Umbilical cord (tissue), 2 donors: Measurements from ENCODE around the gene FBLN2. TPM values are rescaled to one million over a fixed set of nuclear protein-coding genes. Genes with fewer than 3 reads are reported as not detected.
"Not testable (repeated sequence)": the region's sequence is repeated elsewhere in the genome, so short reads cannot be mapped to it uniquely, and the experiment has no call there.

Source experiments
- DNase-seq: peaks from one replicate; pipeline ENCODE4 v3.0.0-alpha.2; 2015; ENCODE audit warnings: low spot score
- total RNA-seq: library from RNA; depleted of rRNA; stranded (reverse); fragments of >200 nt; gene quantifications from one replicate; pipeline ENCODE4 v1.2.3, GENCODE V29; 2014; ENCODE audit warnings: low replicate concordance; ENCODE audit not compliant: insufficient read depth

The FBLN2 gene
- 309 TPM for total RNA-seq

GRCh38 chr3:13548696-13549622, at the start of gene FBLN2:
Gene FBLN2 (plus strand): TSS chr3:13549125. CDS start chr3:13570356, 21,231 bp downstream.
- DNase-seq: peak; percentile 79

- DNase-seq: not testable (repeated sequence)
These were observed 49.7 kb upstream of the FBLN2 start for GRCh38 chr3:13499246-13499645.

DNA sequence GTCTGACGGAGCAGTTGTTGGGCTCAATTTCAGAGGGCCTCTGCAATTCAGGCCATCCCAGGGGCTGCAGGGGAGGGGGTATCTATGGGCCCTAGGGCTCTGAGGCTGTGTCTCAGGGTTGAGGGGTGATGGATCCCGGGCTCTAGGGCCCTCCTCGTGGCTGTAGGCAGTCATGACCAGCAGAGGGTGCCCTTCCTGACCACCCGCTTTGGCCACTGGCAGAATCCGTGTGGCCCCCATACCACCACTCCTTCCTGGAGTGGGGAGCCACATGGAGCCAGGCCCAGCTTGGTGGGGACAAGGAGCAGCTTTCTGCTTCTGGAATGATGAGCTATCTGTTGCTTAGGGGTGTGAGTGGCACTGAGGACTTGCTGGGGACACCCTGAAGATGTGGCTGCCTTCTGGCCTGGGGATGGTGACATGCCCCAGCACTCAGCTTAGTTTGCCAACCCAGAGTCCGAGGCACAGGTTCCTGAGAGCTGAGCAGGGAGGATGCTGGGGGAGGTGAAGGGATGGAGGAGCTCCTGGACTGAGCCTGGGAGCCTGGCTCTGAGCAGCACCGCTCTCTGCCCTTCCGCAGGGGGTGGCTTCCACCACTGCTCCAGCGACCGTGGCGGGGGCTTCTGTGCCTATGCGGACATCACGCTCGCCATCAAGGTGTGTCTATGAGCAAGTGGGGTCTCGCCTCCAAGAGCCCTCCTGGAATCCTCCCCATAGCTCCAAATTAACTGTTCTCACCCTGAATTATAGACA, 48.6 kb upstream of the FBLN2 start:
- DNase-seq: no peak

GRCh38 chr3:13501056-13501455, 47.9 kb upstream of the FBLN2 start:
- no peak for DNase-seq

DNA sequence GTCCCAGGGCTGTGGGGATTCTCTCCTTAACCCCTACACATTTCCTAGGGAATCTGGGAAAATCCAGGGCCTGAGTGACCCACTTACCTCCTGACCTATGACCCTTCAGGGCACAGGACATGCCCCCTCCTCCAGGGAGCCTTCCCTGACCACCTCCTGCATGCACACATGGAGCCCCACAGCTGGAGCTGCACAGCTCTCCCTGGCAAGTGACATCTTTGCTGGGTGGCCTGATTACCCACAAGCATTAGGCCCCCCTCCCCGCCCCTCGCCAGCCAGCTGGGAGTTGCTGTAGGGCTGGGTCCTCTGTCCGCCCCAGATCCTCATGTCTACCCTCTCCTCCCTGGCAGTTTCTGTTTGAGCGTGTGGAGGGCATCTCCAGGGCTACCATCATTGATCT, 47.4 kb upstream of the FBLN2 start:
- DNase-seq: no peak

GRCh38 chr3:13501958-13502790, 46.8 kb upstream of the FBLN2 start:
- no peak for DNase-seq

- DNase-seq: no peak
These were observed 46.2 kb upstream of the FBLN2 start for GRCh38 chr3:13502791-13503060.

GRCh38 chr3:13504161-13504831, 44.6 kb upstream of the FBLN2 start:
- no peak for DNase-seq

DNA sequence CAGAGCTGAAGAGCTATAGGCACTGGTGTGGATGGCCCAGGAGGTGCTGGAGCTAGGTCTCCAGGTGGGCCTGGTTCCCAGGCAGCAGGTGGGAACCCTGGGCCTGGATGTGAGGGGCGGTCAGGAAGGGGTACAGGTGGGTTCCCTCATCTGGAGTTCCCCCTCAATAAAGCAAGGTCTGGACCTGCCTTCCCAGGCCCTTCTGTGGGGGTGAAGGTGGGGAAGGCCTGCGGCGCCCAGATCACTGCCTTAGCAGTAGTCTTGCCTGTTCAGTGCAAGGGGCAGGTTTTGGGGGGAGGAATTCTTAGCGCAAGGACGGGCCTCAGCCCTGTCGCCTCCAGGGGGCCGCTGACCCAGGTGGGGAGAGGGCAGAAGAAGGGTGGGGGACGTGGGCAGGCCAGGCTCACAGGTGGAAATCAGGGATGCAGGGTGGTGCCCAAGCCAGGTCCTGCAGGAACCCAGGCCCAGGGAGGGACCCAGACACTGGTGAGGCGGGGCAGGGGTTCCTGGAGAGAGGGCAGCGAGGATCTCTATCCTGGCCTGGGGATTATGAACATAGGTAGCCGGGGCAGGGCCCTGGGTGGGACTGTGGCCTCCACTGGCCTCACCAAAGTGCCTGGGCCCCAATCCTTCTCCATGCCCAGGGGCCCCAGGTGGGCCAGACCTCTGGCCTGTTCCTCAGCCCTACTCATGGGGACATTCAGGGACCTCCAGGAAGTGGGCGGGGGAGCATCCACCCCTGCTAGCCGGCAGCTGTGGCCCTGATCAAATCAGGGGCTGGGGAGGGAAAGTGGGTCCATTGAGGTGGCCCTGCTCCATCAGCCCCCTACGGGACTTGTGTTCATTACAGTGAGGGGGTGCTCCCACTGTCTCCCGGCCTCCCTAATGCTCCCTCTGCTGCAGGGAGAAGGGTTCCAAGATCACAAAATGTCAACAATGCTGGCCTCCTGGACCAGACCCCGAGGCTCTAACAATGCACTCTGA, 43.5 kb upstream of the FBLN2 start:
- no peak for DNase-seq

DNA sequence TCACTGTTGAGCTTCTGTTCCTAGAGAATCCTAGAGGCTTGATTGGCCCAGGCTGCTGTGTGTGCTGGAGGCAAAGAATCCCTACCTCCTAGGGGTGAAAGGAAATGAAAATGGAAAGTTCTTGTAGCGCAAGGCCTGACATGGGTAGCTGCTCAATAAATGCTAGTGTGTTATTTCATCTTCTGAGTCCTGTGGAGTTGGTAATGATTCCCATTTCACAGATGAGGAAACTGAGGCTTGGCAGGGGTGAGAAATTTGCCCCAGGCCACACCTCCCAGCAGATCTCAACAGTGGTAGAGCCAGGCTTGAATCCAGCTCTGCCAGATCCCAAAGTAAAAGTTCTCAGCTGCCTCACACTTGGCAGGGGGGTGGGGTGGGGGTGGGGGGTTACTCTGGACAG, 42.7 kb upstream of the FBLN2 start:
- no peak for DNase-seq

DNA sequence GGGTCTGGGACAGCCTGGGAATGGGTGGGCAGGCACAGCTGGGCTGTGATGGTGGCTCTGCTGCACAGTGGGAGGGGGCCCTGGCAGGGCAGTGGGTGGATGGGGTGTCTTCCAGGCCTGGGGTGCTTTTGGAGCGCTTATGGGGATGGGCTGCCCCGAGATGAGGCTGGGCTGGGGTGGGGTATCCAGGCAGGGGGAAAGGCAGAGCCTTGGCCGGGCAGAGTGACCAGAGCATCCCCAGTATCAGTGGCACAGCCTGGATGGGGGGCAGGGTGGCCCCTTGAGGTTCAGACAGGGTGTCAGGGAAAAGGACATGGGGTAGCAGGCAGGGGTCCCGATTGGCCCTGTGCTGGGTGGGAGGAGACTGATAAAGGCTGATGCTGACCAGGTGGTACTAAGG, 42.2 kb upstream of the FBLN2 start:
- no peak for DNase-seq

DNA sequence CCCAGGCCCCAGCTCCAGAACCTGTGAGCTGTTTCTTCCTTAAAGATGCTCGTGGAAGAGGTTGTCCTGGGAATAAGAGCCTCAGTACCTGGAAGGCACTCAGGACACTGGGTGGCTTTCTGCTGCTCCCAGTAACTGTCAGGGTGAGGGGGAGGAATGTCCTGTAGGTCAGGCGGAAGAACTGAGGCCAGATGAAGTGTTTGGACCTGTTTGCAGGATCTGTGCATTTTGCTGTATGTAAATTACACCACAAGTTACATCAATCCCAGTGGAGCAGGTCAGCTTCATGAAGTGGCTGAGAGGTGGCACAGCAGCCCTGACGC, 41.7 kb upstream of the FBLN2 start:
- DNase-seq: no peak

DNA sequence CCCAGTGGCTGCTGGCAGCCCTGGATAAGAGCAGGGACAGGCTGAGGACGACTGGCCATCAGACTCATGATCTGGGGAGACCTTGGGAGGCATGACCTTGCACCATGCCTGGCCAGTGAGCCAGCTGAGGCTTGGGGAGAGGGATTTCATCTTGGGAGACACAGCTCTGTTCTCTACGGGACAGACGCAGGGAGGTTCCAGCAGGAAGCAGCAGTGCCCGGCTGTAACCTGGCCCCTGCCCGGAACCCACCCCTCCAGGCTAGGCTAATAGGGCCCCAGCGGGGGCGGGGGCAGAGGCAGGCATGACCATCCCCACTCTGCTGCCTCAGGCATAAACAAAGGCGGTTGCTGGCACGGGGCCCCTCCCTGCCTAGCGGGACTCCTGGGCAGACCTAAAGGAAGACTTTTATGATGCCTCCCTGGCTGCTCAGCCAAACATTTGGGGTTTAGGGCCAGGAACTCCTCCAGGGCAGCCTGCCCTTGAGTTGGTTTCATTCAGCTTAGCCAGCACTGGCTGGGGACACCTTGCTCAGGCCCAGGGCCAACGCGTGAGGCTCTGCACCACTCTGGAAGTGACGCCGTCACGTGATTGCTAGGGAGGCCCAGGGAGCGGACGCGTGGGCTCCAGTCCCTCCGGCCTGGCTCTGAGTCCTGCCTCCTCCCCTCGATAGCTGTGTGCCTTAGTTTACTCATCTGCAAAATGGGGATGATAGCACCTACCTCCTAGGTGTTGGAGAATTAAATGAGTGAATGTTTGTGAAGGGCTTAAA, 41.2 kb upstream of the FBLN2 start:
- peak; percentile 51 for DNase-seq

GRCh38 chr3:13508496-13508895, 40.4 kb upstream of the FBLN2 start:
- DNase-seq: no peak

DNA sequence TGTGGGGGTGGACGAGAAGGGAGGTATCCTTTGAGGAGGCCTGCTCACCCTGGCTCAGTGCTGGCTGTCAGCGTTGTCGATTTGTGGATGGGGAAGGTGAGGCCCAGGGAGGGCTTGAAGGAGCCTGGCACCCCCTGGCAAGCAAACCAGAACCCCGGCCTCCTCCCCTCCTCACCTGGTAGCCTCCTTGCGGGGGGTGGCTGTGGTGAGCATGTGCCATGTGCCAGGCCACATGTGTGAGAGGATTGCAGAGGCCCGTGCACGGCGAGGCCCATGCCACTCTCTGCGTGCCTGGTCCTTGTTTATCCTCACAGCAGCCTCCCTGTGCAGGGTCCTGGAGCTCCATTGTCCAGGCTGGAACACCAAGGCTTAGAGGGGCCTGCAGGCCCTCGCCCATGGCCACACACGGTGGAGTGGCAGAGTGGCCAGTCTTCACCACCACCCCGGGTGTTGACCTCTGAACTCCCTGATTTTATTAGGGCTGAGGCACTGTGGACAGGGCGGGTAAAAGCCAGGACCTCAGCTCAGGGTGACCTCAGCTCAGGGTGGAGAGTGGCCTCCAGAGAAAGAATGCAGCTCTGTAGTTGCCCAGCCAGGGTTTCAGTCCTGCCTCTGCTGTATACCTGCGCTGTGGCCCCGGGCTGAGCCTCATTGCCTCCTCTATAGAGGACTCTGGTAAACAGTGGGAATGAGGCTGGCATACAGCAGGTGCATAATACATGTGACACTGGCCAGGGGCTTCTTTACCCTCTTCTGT, 39.7 kb upstream of the FBLN2 start:
- no peak for DNase-seq

GRCh38 chr3:13509816-13510192, 39.1 kb upstream of the FBLN2 start:
- DNase-seq: no peak

DNA sequence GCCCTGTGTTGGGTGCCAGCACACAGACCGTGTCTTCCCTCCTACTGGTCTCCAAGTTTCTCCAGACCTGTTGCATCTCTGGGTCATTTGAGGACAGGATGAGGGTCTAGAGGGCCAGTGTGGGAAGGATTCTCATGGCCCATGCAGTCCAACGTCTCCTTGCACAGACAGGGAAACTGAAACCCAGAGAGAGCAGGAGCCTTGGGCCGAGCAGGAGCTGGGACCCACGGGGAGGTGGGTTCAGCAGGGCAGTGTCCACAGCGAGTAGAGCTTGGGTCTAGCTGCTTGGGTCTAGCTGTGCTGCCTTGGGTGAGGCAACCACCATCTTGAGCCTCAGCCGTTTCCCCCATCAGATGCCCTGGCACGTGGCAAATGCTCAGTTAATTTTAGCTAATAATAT, 36.5 kb upstream of the FBLN2 start:
- no peak for DNase-seq

DNA sequence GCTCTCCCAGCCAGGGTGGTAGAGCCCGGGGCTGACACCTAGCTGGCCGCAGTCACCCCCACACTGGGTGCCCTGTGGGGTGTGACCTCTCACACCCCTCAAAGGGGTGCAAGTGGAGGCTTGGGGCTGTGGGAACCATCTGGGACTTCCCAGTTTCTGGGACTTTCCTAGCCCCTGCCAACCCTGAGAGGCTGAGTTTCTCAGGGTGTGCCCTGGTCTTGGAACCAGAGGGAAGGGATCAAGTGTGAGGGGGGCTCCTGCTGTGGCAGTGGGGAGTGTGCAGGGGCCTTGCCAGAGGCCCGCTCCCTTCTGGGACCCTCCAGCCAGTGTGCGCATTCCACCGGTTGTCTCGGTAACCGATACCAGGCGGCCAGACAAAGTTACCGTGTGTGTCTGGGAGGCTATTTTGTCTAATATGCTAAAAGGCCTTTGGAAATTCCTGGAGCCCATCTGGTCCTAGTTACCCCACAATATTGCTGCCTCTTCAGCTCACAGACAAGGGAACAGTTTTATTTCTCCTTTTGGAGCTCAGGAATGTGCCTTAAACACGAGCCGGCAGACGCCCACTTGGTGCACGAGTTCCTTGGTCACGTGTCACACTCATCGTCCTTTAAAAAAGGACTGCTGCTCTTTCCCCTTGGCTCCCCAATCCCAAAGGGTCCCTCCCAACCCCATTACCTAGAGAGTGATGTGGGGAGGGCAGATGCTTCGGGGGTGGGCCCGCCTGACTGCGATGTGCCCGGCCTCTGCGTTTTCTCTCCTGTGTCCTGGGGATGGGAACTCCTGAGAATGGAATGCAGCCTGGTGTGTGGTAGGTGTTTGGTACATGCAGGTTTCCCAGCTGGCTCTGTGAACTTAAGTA, 35.6 kb upstream of the FBLN2 start:
- DNase-seq: peak; percentile 54
